Activated effector memory CD4-positive, alpha-beta T cell treated with Interleukin-2 at 50 U/mL for 16 hours (primary cell): Measurements from ENCODE around the gene ANO4.
"Not testable (repeated sequence)": the region's sequence is repeated elsewhere in the genome, so short reads cannot be mapped to it uniquely, and the experiment has no call there.

ENCODE experiments used
- DNase-seq: peaks from one replicate; pipeline ENCODE4 v3.0.0-alpha.2; 2020

Gene ANO4

GRCh38 chr12:101050631-101051030 lies 256.1 kb downstream of the ANO4 start:
- no peak for DNase-seq

- DNase-seq, result no peak
Measured at GRCh38 chr12:101051151-101051550, 256.6 kb downstream of the ANO4 start.

GRCh38 chr12:101051901-101052550 lies 257.4 kb downstream of the ANO4 start:
- DNase-seq, result no peak

- DNase-seq, result no peak
Measured at GRCh38 chr12:101053203-101053602, 258.6 kb downstream of the ANO4 start.

GRCh38 chr12:101055940-101056339 lies 261.4 kb downstream of the ANO4 start:
- no peak for DNase-seq

GRCh38 chr12:101062508-101062907 lies 267.9 kb downstream of the ANO4 start:
- DNase-seq, result not testable (repeated sequence)

- no peak for DNase-seq
Measured at GRCh38 chr12:101064721-101065120, 270.1 kb downstream of the ANO4 start.

- DNase-seq, result no peak
Measured at GRCh38 chr12:101066489-101066888, 271.9 kb downstream of the ANO4 start.

- no peak for DNase-seq
Measured at GRCh38 chr12:101068402-101068801, 273.8 kb downstream of the ANO4 start.

- DNase-seq, result no peak
Measured at GRCh38 chr12:101068836-101069235, 274.3 kb downstream of the ANO4 start.

GRCh38 chr12:101074940-101075680 lies 280.5 kb downstream of the ANO4 start:
- no peak for DNase-seq

GRCh38 chr12:101076921-101077320 lies 282.3 kb downstream of the ANO4 start:
- DNase-seq, result no peak

- DNase-seq, result no peak
Measured at GRCh38 chr12:101077791-101078528, 283.4 kb downstream of the ANO4 start.

GRCh38 chr12:101078536-101079285 lies 284.1 kb downstream of the ANO4 start:
- DNase-seq, result no peak

- no peak for DNase-seq
Measured at GRCh38 chr12:101082706-101083105, 288.1 kb downstream of the ANO4 start.

- DNase-seq, result no peak
Measured at GRCh38 chr12:101086490-101087135, 292.0 kb downstream of the ANO4 start.

GRCh38 chr12:101087920-101088319 lies 293.3 kb downstream of the ANO4 start:
- DNase-seq, result no peak

- no peak for DNase-seq
Measured at GRCh38 chr12:101089271-101089670, 294.7 kb downstream of the ANO4 start.

- DNase-seq, result not testable (repeated sequence)
Measured at GRCh38 chr12:101090222-101090621, 295.6 kb downstream of the ANO4 start.

GRCh38 chr12:101097829-101098580 lies 303.4 kb downstream of the ANO4 start:
- DNase-seq, result no peak

GRCh38 chr12:101107032-101107763 lies 312.6 kb downstream of the ANO4 start:
- DNase-seq, result no peak
